ENCODE results near the gene ADAMTS19. TPM values are rescaled to one million over a fixed set of nuclear protein-coding genes. Genes with fewer than 3 reads are reported as not detected.
"Not testable (repeated sequence)": the region's sequence is repeated elsewhere in the genome, so short reads cannot be mapped to it uniquely, and the experiment has no call there.

Gene ADAMTS19, protein sequence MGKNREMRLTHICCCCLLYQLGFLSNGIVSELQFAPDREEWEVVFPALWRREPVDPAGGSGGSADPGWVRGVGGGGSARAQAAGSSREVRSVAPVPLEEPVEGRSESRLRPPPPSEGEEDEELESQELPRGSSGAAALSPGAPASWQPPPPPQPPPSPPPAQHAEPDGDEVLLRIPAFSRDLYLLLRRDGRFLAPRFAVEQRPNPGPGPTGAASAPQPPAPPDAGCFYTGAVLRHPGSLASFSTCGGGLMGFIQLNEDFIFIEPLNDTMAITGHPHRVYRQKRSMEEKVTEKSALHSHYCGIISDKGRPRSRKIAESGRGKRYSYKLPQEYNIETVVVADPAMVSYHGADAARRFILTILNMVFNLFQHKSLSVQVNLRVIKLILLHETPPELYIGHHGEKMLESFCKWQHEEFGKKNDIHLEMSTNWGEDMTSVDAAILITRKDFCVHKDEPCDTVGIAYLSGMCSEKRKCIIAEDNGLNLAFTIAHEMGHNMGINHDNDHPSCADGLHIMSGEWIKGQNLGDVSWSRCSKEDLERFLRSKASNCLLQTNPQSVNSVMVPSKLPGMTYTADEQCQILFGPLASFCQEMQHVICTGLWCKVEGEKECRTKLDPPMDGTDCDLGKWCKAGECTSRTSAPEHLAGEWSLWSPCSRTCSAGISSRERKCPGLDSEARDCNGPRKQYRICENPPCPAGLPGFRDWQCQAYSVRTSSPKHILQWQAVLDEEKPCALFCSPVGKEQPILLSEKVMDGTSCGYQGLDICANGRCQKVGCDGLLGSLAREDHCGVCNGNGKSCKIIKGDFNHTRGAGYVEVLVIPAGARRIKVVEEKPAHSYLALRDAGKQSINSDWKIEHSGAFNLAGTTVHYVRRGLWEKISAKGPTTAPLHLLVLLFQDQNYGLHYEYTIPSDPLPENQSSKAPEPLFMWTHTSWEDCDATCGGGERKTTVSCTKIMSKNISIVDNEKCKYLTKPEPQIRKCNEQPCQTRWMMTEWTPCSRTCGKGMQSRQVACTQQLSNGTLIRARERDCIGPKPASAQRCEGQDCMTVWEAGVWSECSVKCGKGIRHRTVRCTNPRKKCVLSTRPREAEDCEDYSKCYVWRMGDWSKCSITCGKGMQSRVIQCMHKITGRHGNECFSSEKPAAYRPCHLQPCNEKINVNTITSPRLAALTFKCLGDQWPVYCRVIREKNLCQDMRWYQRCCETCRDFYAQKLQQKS
- total RNA-seq, result not detected

DNA sequence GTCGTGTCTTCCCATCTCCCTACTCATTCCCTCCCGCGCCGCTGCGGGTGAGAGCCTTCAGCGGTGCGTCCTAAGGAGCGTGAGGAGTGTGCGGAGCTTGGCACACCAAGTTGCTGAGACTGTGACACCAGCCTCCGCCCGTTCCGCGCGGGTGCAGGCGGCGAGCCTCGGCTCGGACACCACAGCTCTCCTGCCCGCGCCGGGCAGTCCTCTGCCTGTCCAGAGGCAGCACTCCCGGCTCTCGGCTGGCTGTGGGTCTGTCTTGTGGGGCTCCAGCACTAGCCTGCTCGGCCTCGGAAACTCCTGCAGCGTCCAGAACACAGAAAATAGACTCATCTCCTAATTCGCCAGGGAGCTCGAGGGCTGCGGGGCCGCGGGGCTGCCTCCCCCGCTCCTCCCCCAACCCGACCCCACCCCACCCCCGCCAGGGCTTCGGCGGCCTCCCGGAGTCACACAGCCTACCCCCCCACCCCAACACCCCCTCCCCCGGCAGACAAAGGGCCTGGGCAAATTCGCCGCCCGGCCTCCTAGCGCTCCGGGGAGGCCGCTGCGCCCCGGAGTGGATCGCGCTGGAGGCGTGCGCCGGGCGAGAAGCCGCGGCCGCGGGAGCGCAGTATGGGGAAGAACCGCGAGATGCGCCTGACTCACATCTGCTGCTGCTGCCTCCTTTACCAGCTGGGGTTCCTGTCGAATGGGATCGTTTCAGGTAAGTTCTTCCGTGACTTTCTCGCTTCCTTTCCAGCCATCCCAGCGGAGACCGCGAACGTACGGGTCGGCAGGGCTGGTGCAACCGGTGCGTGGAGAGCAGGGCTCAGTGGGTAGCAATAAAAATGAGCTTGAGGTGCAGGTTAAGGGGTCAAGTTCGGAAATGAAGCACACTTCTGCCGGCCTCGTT lies at the start of gene ADAMTS19:
Gene ADAMTS19 (plus strand): TSS at position 522 of the 895 bp plus-strand sequence. CDS start 94 bp downstream, at position 616.
- Mint-ChIP-seq H3K27ac (no peak within 1 kb of the TSS), H3K27me3 (peaks cover 39% of the 10 kb centered on the region), H3K4me1 (peaks cover 6% of the 10 kb centered on the region), H3K4me3 (peak within 1 kb of the TSS; percentile 54), H3K9me3 (no peaks in the 10 kb centered on the region), H3K36me3 (ENCODE audit: low read depth) (peaks cover 6% of the 10 kb centered on the region)
- ATAC-seq (replicated peaks), result peak; percentile 48

DNA sequence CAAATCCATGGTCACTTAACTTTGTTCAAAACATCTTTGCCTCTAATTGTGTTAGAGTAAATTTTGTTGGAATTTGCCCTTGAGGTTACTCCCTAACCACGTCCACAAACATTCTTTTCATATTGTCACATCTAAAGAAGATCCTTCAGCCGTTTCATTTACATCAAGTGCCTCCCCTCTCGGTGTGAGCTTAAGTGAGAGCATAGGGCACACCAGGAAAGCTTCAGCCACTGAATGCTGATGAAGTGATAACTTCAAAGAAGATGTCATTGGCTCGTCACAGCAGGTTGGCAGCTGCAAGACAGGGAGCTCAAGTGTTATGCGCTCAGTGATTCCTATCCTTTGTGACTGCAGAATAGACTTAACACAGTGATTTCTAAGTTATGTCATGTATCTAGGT lies 49.6 kb upstream of the ADAMTS19 start:
- H3K4me3 Mint-ChIP-seq, result no peak overlapping the region
- H3K27ac Mint-ChIP-seq, result no peak overlapping the region
- H3K27me3 Mint-ChIP-seq, result no peaks in the 10 kb centered on the region
- H3K9me3 Mint-ChIP-seq, result peaks cover 4% of the 10 kb centered on the region
- H3K36me3 Mint-ChIP-seq (ENCODE audit: low read depth), result no peaks in the 10 kb centered on the region
- ATAC-seq (replicated peaks), result no peak
- no peaks in the 10 kb centered on the region for H3K4me1 Mint-ChIP-seq

DNA sequence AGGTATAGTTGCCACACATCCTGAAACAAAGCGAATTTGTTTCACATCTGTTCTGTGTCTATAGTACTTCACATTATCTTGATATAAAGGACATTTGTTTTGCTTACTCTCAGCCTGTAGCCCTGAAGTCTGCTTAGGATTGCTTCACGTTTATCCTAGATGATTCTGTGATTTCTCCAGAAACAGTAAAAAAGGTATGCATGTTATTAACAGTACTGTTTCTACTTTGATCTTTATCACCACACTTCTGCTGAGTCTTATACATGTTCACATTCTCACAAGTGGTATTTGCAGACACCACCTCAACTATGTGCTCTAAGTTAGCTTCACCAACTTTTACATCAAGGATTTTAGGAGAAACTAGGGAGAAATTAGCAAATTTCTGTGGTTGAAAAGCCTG lies 47.4 kb upstream of the ADAMTS19 start:
- no peak for ATAC-seq (replicated peaks)
- Mint-ChIP-seq H3K4me1 (no peaks in the 10 kb centered on the region), H3K27me3 (no peaks in the 10 kb centered on the region), H3K36me3 (ENCODE audit: low read depth) (no peaks in the 10 kb centered on the region), H3K4me3 (no peak overlapping the region), H3K27ac (no peak overlapping the region), H3K9me3 (peaks cover 5% of the 10 kb centered on the region)

DNA sequence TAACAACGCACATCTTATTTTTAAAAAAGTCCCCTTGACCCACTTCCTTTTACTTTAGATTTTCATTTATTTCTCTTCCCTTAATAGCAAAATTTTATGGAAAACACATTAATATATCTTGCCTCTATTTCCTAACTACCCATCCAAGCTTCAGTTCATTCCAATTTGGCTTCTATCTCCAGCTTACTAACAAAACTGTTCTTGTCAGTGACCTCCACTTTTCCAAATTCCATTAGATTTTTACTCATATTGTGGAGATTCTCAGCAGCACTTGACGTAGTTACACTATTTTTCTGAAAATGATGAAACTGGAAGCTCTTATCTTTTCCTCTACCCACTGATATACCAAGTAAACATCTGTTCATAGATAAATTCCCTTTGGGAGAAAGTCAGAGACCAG lies 46.5 kb upstream of the ADAMTS19 start:
- no peaks in the 10 kb centered on the region for H3K4me1 Mint-ChIP-seq
- no peaks in the 10 kb centered on the region for H3K27me3 Mint-ChIP-seq
- peaks cover 5% of the 10 kb centered on the region for H3K9me3 Mint-ChIP-seq
- H3K27ac Mint-ChIP-seq, result no peak overlapping the region
- no peak for ATAC-seq (replicated peaks)
- H3K4me3 Mint-ChIP-seq, result no peak overlapping the region
- no peaks in the 10 kb centered on the region for H3K36me3 Mint-ChIP-seq (ENCODE audit: low read depth)

DNA sequence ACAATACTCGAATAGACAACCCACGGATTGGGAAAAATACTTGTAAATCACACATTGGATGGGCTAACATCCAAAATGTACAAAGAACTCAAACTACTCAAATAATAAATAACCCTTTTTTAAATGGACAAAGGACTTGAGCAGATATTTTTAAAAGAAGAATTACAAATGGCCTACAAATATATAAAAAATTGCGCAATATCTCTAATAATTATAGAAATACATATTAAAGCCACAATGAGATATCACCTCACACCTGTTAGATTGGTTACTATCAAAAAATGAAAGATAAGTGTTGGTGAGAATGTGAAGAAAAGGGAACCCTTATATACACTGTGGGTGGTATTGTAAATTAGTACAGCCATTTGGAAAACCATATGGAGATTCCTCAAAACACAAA lies 40.8 kb upstream of the ADAMTS19 start:
- no peak for ATAC-seq (replicated peaks)
- Mint-ChIP-seq H3K4me3 (no peak overlapping the region), H3K4me1 (no peaks in the 10 kb centered on the region), H3K27ac (no peak overlapping the region), H3K36me3 (ENCODE audit: low read depth) (no peaks in the 10 kb centered on the region), H3K27me3 (no peaks in the 10 kb centered on the region), H3K9me3 (peaks cover 5% of the 10 kb centered on the region)

DNA sequence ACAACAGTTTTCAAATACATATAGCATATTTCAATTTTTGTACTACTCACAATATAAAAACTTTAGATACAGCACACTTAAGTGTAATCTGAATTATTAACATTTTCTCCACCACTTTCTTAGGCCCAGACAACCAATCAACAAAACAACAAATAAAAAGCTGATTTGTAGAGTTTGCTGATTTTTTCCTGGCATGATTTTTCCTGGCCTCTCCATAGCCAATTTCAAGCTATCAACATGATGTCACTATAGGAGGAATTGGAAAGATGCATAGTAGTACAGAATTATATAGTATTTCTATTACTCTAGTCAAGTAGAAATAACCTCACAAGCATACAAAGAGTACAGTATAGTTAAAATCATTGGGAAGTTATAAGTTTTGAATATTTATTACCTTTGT lies 35.1 kb upstream of the ADAMTS19 start:
- ATAC-seq (replicated peaks), result no peak
- Mint-ChIP-seq H3K27me3 (peaks cover 3% of the 10 kb centered on the region), H3K36me3 (ENCODE audit: low read depth) (no peaks in the 10 kb centered on the region)

DNA sequence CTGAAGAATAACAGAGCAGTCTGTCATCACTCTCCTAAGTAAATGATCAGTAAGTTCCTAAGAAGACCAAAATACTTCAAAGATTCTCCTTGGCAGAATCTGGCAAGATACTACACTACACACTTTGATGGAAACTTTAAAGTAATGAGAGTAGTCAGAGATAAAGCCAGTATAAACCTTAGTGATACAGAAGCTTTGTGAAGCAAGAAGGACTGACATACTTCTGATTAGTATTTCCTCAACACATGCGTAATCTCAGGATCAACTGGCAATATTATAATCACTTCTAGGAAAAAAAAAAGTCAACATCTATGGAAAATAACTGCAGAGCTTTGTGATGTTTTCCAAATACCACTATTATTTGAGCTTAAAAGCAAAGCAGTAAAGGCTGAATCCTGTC lies 34.0 kb upstream of the ADAMTS19 start:
- Mint-ChIP-seq H3K4me1 (no peaks in the 10 kb centered on the region), H3K36me3 (ENCODE audit: low read depth) (no peaks in the 10 kb centered on the region), H3K9me3 (no peaks in the 10 kb centered on the region), H3K27me3 (peaks cover 3% of the 10 kb centered on the region), H3K27ac (no peak overlapping the region), H3K4me3 (no peak overlapping the region)
- ATAC-seq (replicated peaks), result no peak

More for the DNA sequence above, 35.1 kb upstream of the ADAMTS19 start:
- Mint-ChIP-seq H3K4me1 (no peaks in the 10 kb centered on the region), H3K4me3 (no peak overlapping the region), H3K9me3 (no peaks in the 10 kb centered on the region), H3K27ac (no peak overlapping the region)

DNA sequence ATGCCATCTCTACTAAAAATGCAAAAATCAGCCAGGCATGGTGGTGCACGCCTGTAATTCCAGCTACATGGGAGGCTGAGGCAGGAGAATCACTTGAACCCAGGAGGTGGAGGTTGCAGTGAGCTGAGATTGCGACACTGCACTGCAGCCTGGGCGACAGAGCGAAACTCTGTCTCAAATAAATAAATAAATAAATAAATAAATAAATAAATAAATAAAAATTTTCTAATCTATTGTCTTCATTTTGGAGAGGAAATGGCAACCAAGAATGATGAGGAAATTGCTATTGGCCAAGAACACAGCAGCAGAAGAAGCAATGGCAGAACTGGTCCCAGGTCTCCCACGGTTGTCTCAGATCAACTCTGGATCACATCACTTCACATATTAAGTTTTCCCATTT lies 31.5 kb upstream of the ADAMTS19 start:
- not testable (repeated sequence) for H3K27ac Mint-ChIP-seq; H3K4me1 Mint-ChIP-seq; H3K4me3 Mint-ChIP-seq; H3K27me3 Mint-ChIP-seq; H3K36me3 Mint-ChIP-seq (ENCODE audit: low read depth); H3K9me3 Mint-ChIP-seq; ATAC-seq (replicated peaks)

DNA sequence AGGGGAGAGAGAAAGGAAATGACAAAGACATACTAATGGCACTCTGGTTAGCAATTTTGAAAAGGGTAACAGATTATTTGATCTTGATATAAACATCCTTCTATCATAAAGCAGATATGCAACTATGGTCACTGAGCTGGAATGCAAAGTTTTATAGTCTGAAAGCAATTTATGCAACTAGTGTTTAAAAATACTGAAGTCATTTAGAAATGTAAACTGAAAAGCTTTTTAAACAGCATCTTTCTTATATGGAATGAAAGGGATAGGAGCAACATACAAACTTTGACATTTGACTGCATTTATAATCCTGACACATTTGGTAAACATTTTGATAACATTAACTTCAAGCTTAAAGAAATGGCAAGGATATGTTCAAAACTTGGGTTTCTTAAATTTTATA lies 28.7 kb upstream of the ADAMTS19 start:
- H3K4me3 Mint-ChIP-seq, result no peak overlapping the region
- H3K36me3 Mint-ChIP-seq (ENCODE audit: low read depth), result no peaks in the 10 kb centered on the region
- H3K4me1 Mint-ChIP-seq, result no peaks in the 10 kb centered on the region
- H3K27me3 Mint-ChIP-seq, result peaks cover 3% of the 10 kb centered on the region
- no peaks in the 10 kb centered on the region for H3K9me3 Mint-ChIP-seq
- ATAC-seq (replicated peaks), result no peak
- H3K27ac Mint-ChIP-seq, result no peak overlapping the region

DNA sequence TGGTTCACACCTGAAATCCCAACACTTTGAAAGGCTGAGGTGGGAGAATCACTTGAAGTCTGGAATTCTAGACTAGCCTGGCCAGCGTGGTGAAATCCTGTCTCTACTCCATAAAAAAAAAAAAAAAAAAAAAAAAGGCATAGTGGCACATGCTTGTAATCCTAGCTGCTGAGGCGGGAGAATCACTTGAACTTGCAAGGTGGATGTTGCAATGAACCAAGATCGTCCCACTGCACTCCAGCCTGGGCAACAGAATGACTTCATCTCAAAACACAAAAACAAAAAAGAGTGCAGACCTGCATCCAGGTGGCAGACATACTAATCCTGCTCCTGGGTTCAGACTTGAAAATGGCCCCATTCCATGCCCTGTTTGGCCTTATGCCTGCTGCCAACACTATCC lies 21.8 kb upstream of the ADAMTS19 start:
- Mint-ChIP-seq H3K27ac (no peak overlapping the region), H3K4me3 (no peak overlapping the region), H3K9me3 (no peaks in the 10 kb centered on the region), H3K4me1 (no peaks in the 10 kb centered on the region), H3K27me3 (no peaks in the 10 kb centered on the region), H3K36me3 (ENCODE audit: low read depth) (no peaks in the 10 kb centered on the region)
- ATAC-seq (replicated peaks), result no peak

DNA sequence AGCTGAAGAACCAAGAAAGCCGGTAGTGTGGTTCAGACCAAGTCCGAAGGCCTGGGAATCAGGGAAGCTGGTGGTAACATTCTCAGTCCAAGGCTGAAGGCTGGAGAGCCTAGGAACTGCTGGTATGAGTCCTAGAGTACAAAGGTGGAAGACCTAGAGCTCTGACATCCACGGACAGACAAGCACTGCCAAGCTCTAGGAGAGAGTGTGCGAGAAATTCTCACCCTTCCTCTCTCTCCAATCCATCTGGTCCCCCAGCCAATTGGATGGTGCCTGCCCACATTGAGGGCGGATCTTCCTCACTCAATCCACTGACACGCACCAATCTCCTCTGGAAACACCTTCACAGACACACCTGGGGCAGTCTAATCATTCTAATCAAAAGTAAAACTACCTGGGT lies 19.7 kb upstream of the ADAMTS19 start:
- Mint-ChIP-seq H3K4me3 (no peak overlapping the region), H3K9me3 (no peaks in the 10 kb centered on the region), H3K27me3 (no peaks in the 10 kb centered on the region), H3K4me1 (no peaks in the 10 kb centered on the region), H3K27ac (no peak overlapping the region), H3K36me3 (ENCODE audit: low read depth) (no peaks in the 10 kb centered on the region)
- ATAC-seq (replicated peaks), result no peak

DNA sequence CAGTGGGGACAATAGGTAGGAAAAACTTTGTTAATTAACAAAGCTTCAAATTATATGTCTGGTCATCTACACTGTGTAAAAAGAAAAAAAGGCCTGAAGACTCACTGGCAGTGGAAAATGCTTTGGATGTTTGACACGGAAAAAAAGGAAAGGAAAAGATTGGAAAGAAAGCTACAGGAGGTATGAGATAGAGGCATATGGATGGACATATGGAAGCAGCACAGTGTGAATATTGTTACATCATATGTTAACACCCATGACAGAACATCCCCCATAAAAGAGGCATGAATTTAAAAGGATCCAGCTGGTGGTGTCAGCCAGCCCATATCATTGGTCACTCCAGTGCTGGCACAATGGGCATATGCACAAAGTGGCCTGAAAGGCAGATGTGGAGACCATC lies 19.0 kb upstream of the ADAMTS19 start:
- Mint-ChIP-seq H3K27me3 (no peaks in the 10 kb centered on the region), H3K27ac (no peak overlapping the region), H3K4me3 (no peak overlapping the region), H3K4me1 (no peaks in the 10 kb centered on the region), H3K36me3 (ENCODE audit: low read depth) (no peaks in the 10 kb centered on the region), H3K9me3 (no peaks in the 10 kb centered on the region)
- ATAC-seq (replicated peaks), result no peak

DNA sequence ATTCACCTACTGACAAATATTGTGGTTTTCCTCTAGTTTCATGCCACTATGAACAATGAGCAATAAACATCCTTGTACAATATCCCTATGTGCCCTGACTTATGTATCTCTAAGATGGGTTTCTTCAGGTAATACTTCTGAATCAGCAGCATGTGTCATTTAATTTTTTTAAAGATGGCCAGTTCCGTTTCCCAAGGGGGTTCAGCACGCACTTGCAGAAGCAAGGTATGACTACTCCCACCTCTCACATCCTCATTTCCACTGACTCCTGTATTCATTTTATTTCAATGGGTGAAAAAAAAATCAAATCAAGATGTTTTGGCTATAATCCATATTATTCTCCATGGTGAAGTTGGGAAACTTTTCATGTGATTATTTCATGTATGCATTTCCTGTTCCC lies 14.7 kb upstream of the ADAMTS19 start:
- no peaks in the 10 kb centered on the region for H3K36me3 Mint-ChIP-seq (ENCODE audit: low read depth)
- no peak for ATAC-seq (replicated peaks)
- H3K4me3 Mint-ChIP-seq, result no peak overlapping the region
- H3K9me3 Mint-ChIP-seq, result no peaks in the 10 kb centered on the region
- H3K27ac Mint-ChIP-seq, result no peak overlapping the region
- no peaks in the 10 kb centered on the region for H3K4me1 Mint-ChIP-seq
- peaks cover 4% of the 10 kb centered on the region for H3K27me3 Mint-ChIP-seq

DNA sequence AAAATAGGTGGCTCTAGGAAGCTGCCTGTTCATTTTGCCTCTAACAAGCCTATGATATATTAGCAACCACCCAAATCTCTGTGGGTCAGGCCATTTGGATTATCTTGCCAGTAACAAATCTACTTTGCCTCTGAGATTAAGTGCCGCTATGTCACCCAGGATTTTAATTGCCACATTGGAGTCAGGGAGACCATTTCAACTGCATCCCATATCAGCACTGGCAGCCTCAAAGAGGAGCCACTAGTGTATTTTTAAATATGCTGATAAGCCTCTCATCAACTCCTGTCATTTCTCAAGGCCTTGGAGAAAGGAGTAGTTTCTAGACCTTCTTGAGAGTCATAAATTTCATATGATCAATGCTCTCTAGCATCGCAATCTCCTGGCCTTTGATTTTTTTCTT lies 12.1 kb upstream of the ADAMTS19 start:
- no peaks in the 10 kb centered on the region for H3K4me1 Mint-ChIP-seq
- no peak for ATAC-seq (replicated peaks)
- H3K36me3 Mint-ChIP-seq (ENCODE audit: low read depth), result no peaks in the 10 kb centered on the region
- H3K9me3 Mint-ChIP-seq, result peaks cover 8% of the 10 kb centered on the region
- peaks cover 11% of the 10 kb centered on the region for H3K27me3 Mint-ChIP-seq
- H3K27ac Mint-ChIP-seq, result no peak overlapping the region
- H3K4me3 Mint-ChIP-seq, result no peak overlapping the region
